Muscle of leg (tissue), 11 donors: ENCODE measurements around the gene BRIP1. TPM values are rescaled to one million over a fixed set of nuclear protein-coding genes. Genes with fewer than 3 reads are reported as not detected.

Source experiments
- DNase-seq: peaks from one replicate; pipeline ENCODE4 v3.0.0; 2013
- H3K27ac ChIP-seq: one replicate; pipeline ENCODE4 v1.5.1; 2013; ENCODE audit warnings: mild to moderate bottlenecking, low read length, control low read depth
- H3K27me3 ChIP-seq: one replicate; pipeline ENCODE4 v1.6.1; 2013; ENCODE audit warnings: low read length; ENCODE audit not compliant: control insufficient read depth, insufficient read depth
- H3K36me3 ChIP-seq: one replicate; pipeline ENCODE4 v1.6.1; 2013; ENCODE audit warnings: low read length; ENCODE audit not compliant: control insufficient read depth, insufficient read depth
- H3K4me1 ChIP-seq: one replicate; pipeline ENCODE4 v1.6.1; 2013; ENCODE audit warnings: low read length; ENCODE audit not compliant: control insufficient read depth, insufficient read depth
- H3K4me3 ChIP-seq: one replicate; pipeline ENCODE4 v1.5.1; 2013; ENCODE audit warnings: low read length, control low read depth
- H3K9me3 ChIP-seq: replicated peaks from 2 replicates; pipeline ENCODE4 v1.6.1; 2013; ENCODE audit warnings: low read depth, low read length; ENCODE audit not compliant: control insufficient read depth
- WGBS: methylation state at CpG from one replicate; pipeline ENCODE4 v1.1.5; 2013; ENCODE audit warnings: missing lambda C conversion rate; ENCODE audit not compliant: insufficient coverage; 5-methylcytosine and 5-hydroxymethylcytosine counted together
- polyA plus RNA-seq, 8 donors: library from polyadenylated mRNA; unstranded; fragments of 120-200 nt; gene quantifications; one replicate each; pipeline versions ENCODE4 v1.2.1 to v1.2.3, GENCODE V29; 2013; ENCODE audit warnings: inconsistent platforms in 1 of 8, low replicate concordance in 1 of 8; ENCODE audit not compliant: insufficient read length in 8 of 8, insufficient read depth in 1 of 8
- total RNA-seq: library from RNA; stranded (reverse); fragments of 120-200 nt; gene quantifications from one replicate; pipeline ENCODE4 v1.2.4, GENCODE V29; 2013

Gene BRIP1
- total and polyA plus RNA-seq, 9 donors: 3.0 to 7.3 (median 4.6) TPM

DNA sequence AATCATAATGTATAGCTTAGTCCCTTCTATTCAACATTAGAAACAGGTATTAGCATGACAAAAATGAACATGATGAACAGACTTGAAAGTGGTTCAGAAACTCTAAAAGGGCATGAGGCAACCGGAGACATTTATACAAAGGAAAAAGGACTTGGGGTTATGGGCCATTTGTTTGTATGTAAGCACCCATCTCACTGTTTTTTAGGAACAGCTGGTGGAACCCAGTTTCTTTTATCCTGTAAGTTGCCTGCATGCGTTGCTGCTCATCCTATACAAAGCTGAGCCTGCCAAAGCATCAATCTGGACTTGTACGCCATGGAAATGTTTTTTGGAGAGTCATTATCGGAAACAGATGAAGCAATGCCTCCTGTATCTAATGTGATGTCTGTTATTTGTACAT is 200.0 kb downstream of the BRIP1 start:
- Histone ChIP-seq H3K27ac (no peak overlapping the region), H3K4me1 (no peaks in the 10 kb centered on the region), H3K9me3 (no peaks in the 10 kb centered on the region), H3K4me3 (no peak overlapping the region), H3K36me3 (no peaks in the 10 kb centered on the region), H3K27me3 (no peaks in the 10 kb centered on the region)
- 67% methylated on average over 1 of the region's 4 CpGs for WGBS
- DNase-seq: no peak

DNA sequence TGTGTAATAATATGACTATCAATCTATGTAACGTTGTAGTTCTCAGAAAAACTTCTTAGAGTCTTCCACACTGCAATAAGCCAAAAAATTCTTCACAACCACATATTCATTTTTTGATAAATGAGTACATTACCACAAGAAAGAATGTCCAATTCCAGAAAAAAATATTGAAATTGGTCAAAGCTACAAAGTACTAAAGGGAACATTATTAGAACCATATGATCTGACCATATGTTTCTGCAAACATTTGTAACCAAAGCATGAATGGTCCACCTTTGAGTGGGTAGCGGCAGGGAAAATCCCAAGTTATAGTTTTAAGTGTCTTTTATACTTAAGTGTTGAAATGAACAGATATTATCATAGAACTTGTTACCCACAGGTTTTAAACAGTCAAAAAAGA is 200.6 kb downstream of the BRIP1 start:
- H3K4me1 ChIP-seq: no peaks in the 10 kb centered on the region
- WGBS: no CpG with 5 or more reads among the region's 2 CpGs
- H3K4me3 ChIP-seq: no peak overlapping the region
- no peaks in the 10 kb centered on the region for H3K27me3 ChIP-seq
- DNase-seq: no peak
- H3K9me3 ChIP-seq: no peaks in the 10 kb centered on the region
- no peaks in the 10 kb centered on the region for H3K36me3 ChIP-seq
- H3K27ac ChIP-seq: no peak overlapping the region

DNA sequence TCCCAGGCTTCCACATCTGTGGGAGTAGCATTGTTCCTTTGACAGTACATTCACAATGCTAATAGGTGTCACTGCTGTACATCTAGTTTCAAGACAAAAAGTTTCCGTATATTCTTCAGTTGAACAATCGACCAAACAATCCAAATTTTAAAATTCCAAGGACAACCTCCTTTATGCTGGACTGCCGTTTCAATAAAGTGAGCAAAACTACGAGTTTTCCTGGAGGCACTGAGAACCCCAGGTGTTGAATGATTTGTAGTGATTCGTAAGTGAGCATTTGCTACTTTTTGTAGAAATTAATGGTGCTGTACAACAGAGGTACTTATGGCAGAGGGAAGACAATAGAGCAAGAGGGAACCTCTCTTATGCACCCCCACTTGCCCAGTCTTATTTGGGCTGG is 201.1 kb downstream of the BRIP1 start:
- Histone ChIP-seq H3K4me3 (no peak overlapping the region), H3K27me3 (no peaks in the 10 kb centered on the region), H3K4me1 (no peaks in the 10 kb centered on the region), H3K9me3 (no peaks in the 10 kb centered on the region), H3K27ac (no peak overlapping the region), H3K36me3 (no peaks in the 10 kb centered on the region)
- 40% methylated on average over 1 of the region's 5 CpGs for WGBS
- DNase-seq: no peak

DNA sequence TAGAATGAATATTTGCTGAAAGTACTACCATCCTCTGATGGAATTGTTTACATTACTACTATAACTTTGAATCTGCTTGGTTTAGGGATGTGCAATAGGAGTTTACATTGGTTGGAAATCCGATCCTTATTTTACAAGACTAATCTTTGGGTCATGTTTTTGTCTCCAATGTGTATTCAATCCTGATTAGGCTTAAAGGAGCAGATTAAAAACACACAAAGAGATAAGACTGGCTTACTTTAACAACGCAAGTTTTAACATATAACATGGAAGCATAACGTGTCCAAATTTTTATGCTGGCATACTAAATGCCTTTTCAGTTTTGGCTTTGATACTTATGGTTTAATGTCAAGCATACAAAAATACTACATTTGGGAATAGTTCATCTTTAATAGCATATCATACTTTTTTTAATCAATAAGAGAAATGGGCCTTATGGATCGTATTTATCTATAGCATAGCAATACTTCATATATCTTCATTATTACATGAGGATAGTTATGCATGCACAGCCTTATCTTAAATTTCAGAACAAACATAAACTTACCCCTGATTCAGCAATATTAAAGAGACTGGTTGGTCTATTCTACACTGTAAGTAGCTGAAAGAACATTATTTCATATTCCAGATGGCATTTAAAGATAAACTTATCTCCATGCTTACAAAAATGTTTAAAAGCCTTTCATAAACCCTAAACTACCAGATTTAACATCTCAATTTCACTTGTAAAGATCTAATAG is 202.4 kb downstream of the BRIP1 start:
- H3K36me3 ChIP-seq: no peaks in the 10 kb centered on the region
- H3K27ac ChIP-seq: no peak overlapping the region
- H3K4me3 ChIP-seq: no peak overlapping the region
- no CpG with 5 or more reads among the region's 4 CpGs for WGBS
- DNase-seq: no peak
- no peaks in the 10 kb centered on the region for H3K9me3 ChIP-seq
- H3K4me1 ChIP-seq: no peaks in the 10 kb centered on the region
- no peaks in the 10 kb centered on the region for H3K27me3 ChIP-seq

DNA sequence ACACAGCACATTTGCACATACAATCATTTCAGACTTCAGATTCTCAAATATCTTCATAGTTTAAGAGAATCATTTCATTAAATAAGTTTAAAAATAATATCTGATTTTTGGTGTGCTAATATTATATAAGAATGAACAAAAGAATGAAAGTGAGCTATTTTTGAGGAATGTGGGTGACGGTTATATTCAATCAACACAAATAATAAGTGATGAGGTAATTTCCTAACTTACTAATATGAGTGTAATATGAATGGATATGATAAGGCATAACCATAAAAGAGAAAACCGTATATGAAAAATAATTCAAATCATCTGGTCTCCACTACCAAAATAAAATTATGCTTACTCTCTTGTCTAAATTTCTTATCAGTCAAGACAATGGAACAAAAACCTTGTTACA is 203.9 kb downstream of the BRIP1 start:
- H3K27ac ChIP-seq: no peak overlapping the region
- no peaks in the 10 kb centered on the region for H3K4me1 ChIP-seq
- no peaks in the 10 kb centered on the region for H3K27me3 ChIP-seq
- WGBS: no CpG with 5 or more reads among the region's 2 CpGs
- no peak for DNase-seq
- no peaks in the 10 kb centered on the region for H3K9me3 ChIP-seq
- no peak overlapping the region for H3K4me3 ChIP-seq
- H3K36me3 ChIP-seq: no peaks in the 10 kb centered on the region

DNA sequence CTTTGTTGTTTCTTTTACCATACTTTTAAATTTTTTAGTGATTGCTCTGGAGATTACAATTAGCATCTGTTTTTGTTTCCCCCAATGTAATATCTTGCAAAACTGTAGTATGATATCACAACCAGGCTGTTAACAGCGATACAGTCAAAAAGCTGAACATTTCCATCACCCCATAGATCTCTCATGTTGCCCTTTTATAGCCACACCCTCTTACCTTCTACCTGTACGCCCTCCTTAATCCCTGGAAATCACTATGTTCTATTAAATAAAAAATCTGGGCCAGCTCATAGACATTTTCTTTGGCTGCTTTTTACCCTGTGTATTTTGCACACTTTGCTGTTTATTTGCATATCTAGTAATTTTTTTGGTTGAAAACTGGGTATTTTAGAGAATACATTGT is 205.1 kb downstream of the BRIP1 start:
- Histone ChIP-seq H3K27me3 (no peaks in the 10 kb centered on the region), H3K36me3 (no peaks in the 10 kb centered on the region), H3K27ac (no peak overlapping the region), H3K4me1 (no peaks in the 10 kb centered on the region), H3K9me3 (no peaks in the 10 kb centered on the region), H3K4me3 (no peak overlapping the region)
- WGBS: no CpG with 5 or more reads among the region's 2 CpGs
- no peak for DNase-seq

DNA sequence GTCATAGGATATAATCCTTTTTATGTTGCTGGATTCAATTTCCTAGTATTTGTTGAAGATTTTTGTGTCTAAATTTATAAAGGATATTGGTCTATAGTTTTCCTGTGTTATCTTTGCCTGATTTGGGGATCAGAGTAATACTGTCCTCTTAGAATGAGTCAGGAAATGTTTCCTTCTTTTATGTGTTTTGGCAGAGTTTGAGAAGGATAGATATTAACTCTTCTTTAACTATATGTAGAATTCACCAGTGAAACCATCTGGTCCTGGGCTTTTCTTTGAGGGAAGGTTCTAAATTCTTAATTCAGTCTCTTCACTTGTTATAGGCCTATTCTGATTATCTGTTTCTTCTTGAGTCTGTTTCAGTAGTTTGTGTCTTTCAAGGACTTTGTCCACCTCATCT is 206.0 kb downstream of the BRIP1 start:
- DNase-seq: no peak
- no peak overlapping the region for H3K27ac ChIP-seq
- no peaks in the 10 kb centered on the region for H3K36me3 ChIP-seq
- H3K4me1 ChIP-seq: no peaks in the 10 kb centered on the region
- no peak overlapping the region for H3K4me3 ChIP-seq
- H3K9me3 ChIP-seq: peaks cover 2% of the 10 kb centered on the region
- no peaks in the 10 kb centered on the region for H3K27me3 ChIP-seq

DNA sequence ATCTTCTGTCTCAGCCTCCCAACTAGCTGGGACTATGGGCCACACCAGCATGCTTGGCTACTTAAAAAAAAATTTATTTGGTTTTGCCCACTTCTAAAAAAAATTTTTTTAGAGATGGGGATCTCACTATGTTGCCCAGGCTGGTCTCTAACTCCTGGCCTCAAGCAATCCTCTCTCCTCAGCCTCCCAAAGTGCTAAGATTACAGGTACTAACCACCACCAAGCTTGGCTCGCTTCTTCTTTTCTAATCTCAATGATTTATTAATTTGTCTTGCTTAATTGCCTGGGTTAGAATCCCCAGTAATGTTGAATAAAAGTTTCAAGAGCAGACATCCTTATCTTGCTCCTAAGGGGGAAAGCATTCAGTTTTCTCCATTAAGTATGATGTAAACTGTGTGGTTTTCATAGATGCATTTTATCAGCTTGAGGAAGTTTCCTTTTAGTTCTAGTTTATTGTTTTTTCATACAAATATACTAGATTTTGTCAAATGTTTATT is 206.6 kb downstream of the BRIP1 start:
- no peak for DNase-seq
- Histone ChIP-seq H3K4me1 (no peaks in the 10 kb centered on the region), H3K9me3 (peaks cover 5% of the 10 kb centered on the region), H3K4me3 (no peak overlapping the region), H3K36me3 (no peaks in the 10 kb centered on the region), H3K27me3 (no peaks in the 10 kb centered on the region), H3K27ac (no peak overlapping the region)
- WGBS: no CpG with 5 or more reads among the region's 1 CpG

DNA sequence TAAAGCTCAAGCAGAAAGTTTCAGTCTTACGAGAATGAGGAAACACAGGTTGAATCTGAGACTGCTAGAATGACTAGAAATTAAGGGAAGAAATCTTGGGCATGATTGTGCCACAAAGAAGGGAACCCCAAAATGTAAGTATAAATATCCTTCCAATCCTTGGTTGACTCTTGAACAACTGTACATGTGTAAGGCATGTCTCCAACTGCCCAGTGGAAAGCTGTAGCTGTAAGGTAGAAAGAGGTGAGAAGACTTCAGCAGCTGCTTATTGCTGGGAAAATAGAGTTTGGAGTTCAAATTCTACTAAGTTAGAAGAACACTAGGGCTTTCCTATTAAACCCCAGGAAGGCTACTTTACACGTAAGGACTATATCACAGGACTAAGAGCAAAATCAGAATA is 212.6 kb downstream of the BRIP1 start:
- no peaks in the 10 kb centered on the region for H3K27me3 ChIP-seq
- H3K36me3 ChIP-seq: no peaks in the 10 kb centered on the region
- 83% methylated on average over 1 of the region's 2 CpGs for WGBS
- H3K4me3 ChIP-seq: no peak overlapping the region
- no peak for DNase-seq
- H3K4me1 ChIP-seq: no peaks in the 10 kb centered on the region
- no peak overlapping the region for H3K27ac ChIP-seq
- peaks cover 9% of the 10 kb centered on the region for H3K9me3 ChIP-seq

DNA sequence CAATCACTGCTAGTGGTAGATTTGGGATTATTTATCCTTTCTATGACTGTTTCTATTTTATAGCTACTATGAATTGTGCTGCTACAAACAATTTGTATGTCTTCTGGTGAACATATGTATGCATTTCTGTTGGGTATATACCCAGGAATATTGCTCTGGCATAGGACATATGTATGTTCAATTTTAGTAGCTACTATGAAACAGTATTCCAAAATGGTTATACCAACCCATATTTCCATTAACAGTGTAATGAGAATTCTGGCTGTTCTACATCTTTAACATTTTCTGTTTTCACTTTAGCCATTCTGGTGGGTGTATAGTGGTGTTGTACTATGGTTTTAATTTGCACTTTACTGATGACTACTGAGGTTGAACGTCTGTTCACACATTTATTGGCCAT is 214.7 kb downstream of the BRIP1 start:
- Histone ChIP-seq H3K27me3 (no peaks in the 10 kb centered on the region), H3K9me3 (peaks cover 9% of the 10 kb centered on the region), H3K27ac (no peak overlapping the region), H3K4me3 (no peak overlapping the region), H3K36me3 (no peaks in the 10 kb centered on the region), H3K4me1 (no peaks in the 10 kb centered on the region)
- DNase-seq: no peak
- no CpG with 5 or more reads among the region's 1 CpG for WGBS

DNA sequence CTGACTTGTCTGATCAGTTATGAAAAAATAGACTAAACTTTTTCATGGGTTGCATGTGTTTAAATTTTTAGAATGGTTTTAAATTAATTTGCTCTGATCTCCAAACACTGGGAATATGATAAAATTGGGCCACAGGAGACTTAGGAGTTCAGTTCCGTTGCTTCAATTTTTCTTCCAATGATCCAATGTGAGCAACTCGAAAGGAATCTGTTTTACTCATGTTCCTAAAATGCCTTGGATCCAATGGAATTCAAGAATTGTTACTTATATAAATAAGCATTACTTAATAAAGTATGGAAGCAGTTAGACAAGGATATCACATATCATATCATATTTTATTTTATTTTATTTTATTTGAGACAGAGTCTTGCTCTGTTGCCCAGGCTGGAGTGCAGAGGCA is 216.3 kb downstream of the BRIP1 start:
- no CpG with 5 or more reads among the region's 2 CpGs for whole genome bisulfite sequencing
- DNase-seq: no peak
- Histone ChIP-seq H3K27ac (no peak overlapping the region), H3K4me3 (no peak overlapping the region), H3K9me3 (peaks cover 4% of the 10 kb centered on the region), H3K4me1 (no peaks in the 10 kb centered on the region), H3K27me3 (no peaks in the 10 kb centered on the region), H3K36me3 (no peaks in the 10 kb centered on the region)
